SU-DHL-6 (cell line): ENCODE measurements around the gene F3.

Experiments
- H2AFZ ChIP-seq: fragments of 200-600 bp; sonication (generic); 2 replicates; pipeline ENCODE4 v1.6.1; 2014; ENCODE audit warnings: low read depth, mild to moderate bottlenecking, moderate library complexity, mixed read lengths, antibody characterized with exemption, low read length; ENCODE audit not compliant: severe bottlenecking
- H3F3A ChIP-seq: fragments of 200-600 bp; shearing (Covaris generic); 2 replicates; pipeline ENCODE4 v1.6.0; 2016; ENCODE audit warnings: antibody characterized with exemption, mild to moderate bottlenecking; ENCODE audit not compliant: insufficient read depth
- H3K27ac ChIP-seq: fragments of 200-600 bp; sonication (generic); 2 replicates; pipeline ENCODE4 v1.5.1; 2016; ENCODE audit warnings: low read depth, mild to moderate bottlenecking, low read length, moderate library complexity, mixed read lengths
- H3K27me3 ChIP-seq: fragments of 200-600 bp; sonication (generic), shearing (Covaris generic); 2 replicates; pipeline ENCODE4 v1.6.0; 2014; ENCODE audit warnings: mild to moderate bottlenecking, low read length
- H3K36me3 ChIP-seq: fragments of 200-600 bp; sonication (generic); 2 replicates; pipeline ENCODE4 v1.6.1; 2014; ENCODE audit warnings: mild to moderate bottlenecking, low read length, mixed read lengths
- H3K4me2 ChIP-seq: fragments of 300-600, 200-600 bp; shearing (Covaris generic), sonication (generic); 2 replicates; pipeline ENCODE4 v1.6.0; 2014; ENCODE audit warnings: low read length, low read depth, mild to moderate bottlenecking; ENCODE audit not compliant: poor library complexity, severe bottlenecking
- H3K4me3 ChIP-seq: fragments of 200-600 bp; sonication (generic); 2 replicates; pipeline ENCODE4 v1.5.1; 2014; ENCODE audit warnings: antibody characterized with exemption, low read length, mild to moderate bottlenecking, mixed read lengths; ENCODE audit not compliant: insufficient read depth, poor library complexity, severe bottlenecking
- H3K79me2 ChIP-seq: fragments of 200-600 bp; sonication (generic); 2 replicates; pipeline ENCODE4 v1.6.1; 2014; ENCODE audit warnings: mild to moderate bottlenecking, low read length, moderate library complexity; ENCODE audit not compliant: insufficient read depth
- H3K9ac ChIP-seq: fragments of 200-600 bp; sonication (generic); 2 replicates; pipeline ENCODE4 v1.7.0; 2014; ENCODE audit warnings: mild to moderate bottlenecking, low read length
- H3K9me2 ChIP-seq: fragments of 200-600 bp; sonication (generic); replicated peaks from 2 replicates; pipeline ENCODE4 v1.6.1; 2014; ENCODE audit warnings: low read length; ENCODE audit not compliant: insufficient read depth
- H3K9me3 ChIP-seq: fragments of 200-600 bp; sonication (generic); 2 replicates; pipeline ENCODE4 v1.6.1; 2014; ENCODE audit warnings: low read length, mixed read lengths; ENCODE audit not compliant: insufficient read depth
- H4K20me1 ChIP-seq: fragments of 200-600 bp; sonication (generic); 2 replicates; pipeline ENCODE4 v1.6.1; 2014; ENCODE audit warnings: low read depth, mild to moderate bottlenecking, antibody characterized with exemption, low read length, moderate library complexity, mixed read lengths
- EZH2phosphoT487 ChIP-seq: fragments of 200-600 bp; sonication (generic), shearing (Covaris generic); conservative IDR thresholded peaks from 2 replicates; pipeline ENCODE4 v1.6.1; 2018; ENCODE audit warnings: mild to moderate bottlenecking, antibody characterized with exemption, low read length, moderate library complexity, mixed read lengths
- TF ChIP-seq, protein P1 (sequence below): fragments of 200-600 bp; sonication (generic); IDR thresholded peaks from one replicate; pipeline ENCODE4 v1.5.1; 2017; ENCODE audit warnings: antibody characterized with exemption, mild to moderate bottlenecking, low read length, moderate library complexity; ENCODE audit not compliant: insufficient read depth, poor library complexity, severe bottlenecking

Gene F3

DNA sequence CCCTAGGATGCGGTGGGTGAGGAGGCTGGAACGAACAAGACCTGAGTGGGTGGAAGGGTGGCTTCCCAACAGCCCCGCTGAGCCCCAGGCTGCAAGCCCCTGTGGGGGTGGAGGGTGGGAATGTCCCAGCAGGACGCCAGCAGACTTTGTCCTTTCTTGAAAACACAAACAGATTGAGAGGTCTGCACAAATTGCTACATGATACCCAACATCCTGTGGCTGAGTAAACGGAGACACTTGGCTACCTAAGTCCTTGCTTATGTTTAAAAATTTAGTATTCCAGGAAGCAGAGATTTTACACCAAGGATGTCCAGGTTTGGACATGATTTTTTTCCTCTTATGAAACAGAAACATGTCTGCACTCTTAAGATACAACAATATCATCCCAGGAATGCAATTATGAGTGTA lies 11.8 kb upstream of the F3 start:
- no peak for TF ChIP-seq EZH2phosphoT487
- TF ChIP-seq, protein P1, sequence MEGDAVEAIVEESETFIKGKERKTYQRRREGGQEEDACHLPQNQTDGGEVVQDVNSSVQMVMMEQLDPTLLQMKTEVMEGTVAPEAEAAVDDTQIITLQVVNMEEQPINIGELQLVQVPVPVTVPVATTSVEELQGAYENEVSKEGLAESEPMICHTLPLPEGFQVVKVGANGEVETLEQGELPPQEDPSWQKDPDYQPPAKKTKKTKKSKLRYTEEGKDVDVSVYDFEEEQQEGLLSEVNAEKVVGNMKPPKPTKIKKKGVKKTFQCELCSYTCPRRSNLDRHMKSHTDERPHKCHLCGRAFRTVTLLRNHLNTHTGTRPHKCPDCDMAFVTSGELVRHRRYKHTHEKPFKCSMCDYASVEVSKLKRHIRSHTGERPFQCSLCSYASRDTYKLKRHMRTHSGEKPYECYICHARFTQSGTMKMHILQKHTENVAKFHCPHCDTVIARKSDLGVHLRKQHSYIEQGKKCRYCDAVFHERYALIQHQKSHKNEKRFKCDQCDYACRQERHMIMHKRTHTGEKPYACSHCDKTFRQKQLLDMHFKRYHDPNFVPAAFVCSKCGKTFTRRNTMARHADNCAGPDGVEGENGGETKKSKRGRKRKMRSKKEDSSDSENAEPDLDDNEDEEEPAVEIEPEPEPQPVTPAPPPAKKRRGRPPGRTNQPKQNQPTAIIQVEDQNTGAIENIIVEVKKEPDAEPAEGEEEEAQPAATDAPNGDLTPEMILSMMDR = no peak
- Histone ChIP-seq H4K20me1 (no peaks in the 10 kb centered on the region), H2AFZ (no peak overlapping the region), H3K27me3 (no peaks in the 10 kb centered on the region), H3K36me3 (no peaks in the 10 kb centered on the region), H3K9me3 (no peaks in the 10 kb centered on the region), H3K79me2 (no peaks in the 10 kb centered on the region), H3F3A (no peaks in the 10 kb centered on the region), H3K9ac (no peak overlapping the region), H3K4me3 (no peak overlapping the region), H3K4me2 (no peak overlapping the region), H3K9me2 (no peaks in the 10 kb centered on the region), H3K27ac (no peak overlapping the region)

DNA sequence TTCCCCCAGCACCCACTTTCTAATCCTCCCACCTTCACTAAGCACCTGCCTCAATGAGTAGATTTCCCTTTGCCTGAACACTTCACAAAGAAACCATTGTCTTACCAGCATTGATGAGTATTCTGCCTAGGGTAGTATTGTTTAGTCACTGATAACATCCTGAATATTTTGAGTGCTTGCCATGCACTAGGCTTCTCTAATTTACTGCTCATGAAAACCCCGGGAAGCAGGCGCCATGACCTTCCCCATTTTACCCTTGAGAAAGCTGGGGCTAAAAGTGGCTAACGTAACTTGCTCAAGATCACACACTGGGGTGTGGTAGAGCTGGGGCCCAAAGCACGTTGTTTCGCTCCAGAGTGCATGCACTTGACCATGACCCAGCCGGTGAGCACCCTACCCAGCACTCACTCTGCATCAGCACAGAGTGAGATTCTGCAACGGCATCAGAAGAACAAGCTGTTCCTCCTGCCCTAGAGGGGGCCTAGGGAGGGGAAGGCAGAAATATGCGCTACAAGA lies 10.6 kb upstream of the F3 start:
- no peak overlapping the region for H3K9ac ChIP-seq
- no peak overlapping the region for H3K4me3 ChIP-seq
- no peaks in the 10 kb centered on the region for H3K9me2 ChIP-seq
- no peaks in the 10 kb centered on the region for H3K9me3 ChIP-seq
- no peaks in the 10 kb centered on the region for H3K79me2 ChIP-seq
- TF ChIP-seq, protein P1 = no peak
- TF ChIP-seq EZH2phosphoT487 = no peak
- H4K20me1 ChIP-seq = no peaks in the 10 kb centered on the region
- H3K4me2 ChIP-seq = no peak overlapping the region
- no peaks in the 10 kb centered on the region for H3K36me3 ChIP-seq
- no peak overlapping the region for H3K27ac ChIP-seq
- H3K27me3 ChIP-seq = no peaks in the 10 kb centered on the region
- H3F3A ChIP-seq = no peaks in the 10 kb centered on the region
- no peak overlapping the region for H2AFZ ChIP-seq

DNA sequence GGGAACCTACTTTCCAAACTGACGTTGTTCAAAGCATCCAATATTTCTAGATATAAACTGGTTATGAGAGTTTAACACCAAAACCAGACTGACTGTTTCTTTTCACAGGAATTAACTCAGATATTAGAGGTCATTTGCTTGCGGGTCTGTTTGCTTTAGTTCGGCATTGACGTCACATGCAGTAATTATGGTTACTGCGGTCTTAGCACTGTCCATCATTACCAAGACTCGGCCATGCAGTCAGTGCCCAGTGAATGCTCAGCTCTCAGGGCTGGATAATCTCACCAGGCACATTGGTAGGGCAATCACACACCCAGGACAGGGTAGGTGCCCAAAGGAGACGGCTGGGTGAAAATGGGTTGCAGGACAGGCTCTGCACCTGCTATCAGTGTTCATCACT lies 9.9 kb upstream of the F3 start:
- H3K4me3 ChIP-seq = no peak overlapping the region
- H3K79me2 ChIP-seq = no peaks in the 10 kb centered on the region
- no peaks in the 10 kb centered on the region for H3K9me3 ChIP-seq
- no peak overlapping the region for H3K9ac ChIP-seq
- H4K20me1 ChIP-seq = no peaks in the 10 kb centered on the region
- no peak overlapping the region for H2AFZ ChIP-seq
- no peak overlapping the region for H3K4me2 ChIP-seq
- H3F3A ChIP-seq = no peaks in the 10 kb centered on the region
- no peaks in the 10 kb centered on the region for H3K9me2 ChIP-seq
- H3K27me3 ChIP-seq = no peaks in the 10 kb centered on the region
- H3K36me3 ChIP-seq = no peaks in the 10 kb centered on the region
- no peak for TF ChIP-seq EZH2phosphoT487
- no peak overlapping the region for H3K27ac ChIP-seq

DNA sequence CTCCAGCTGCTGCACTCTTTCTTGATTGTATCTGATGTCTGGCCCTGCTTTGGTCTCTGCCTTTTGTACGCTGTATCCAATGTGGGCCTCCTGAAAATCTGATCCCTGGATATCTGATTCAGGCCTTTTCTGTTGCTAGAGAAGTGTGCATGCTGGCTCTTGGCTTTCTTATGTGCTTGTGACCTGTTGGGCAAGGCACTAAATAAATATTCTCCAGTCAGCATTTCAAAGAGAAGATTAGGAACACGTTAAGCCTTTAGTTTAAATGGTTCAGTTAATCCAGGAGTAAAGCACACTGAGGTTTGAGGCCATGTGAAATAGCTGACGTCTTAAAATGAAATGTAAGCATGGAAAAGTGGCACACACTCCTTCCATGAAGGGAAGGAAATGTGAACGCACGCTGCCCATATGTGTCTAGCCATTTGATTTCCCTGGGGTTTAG lies 9.3 kb upstream of the F3 start:
- Histone ChIP-seq H3K79me2 (no peaks in the 10 kb centered on the region), H3K4me2 (no peak overlapping the region), H3K27me3 (no peaks in the 10 kb centered on the region), H4K20me1 (no peaks in the 10 kb centered on the region), H3K9me2 (no peaks in the 10 kb centered on the region), H3K27ac (no peak overlapping the region), H3K9me3 (no peaks in the 10 kb centered on the region), H3F3A (no peaks in the 10 kb centered on the region), H3K9ac (no peak overlapping the region), H2AFZ (no peak overlapping the region), H3K4me3 (no peak overlapping the region), H3K36me3 (no peaks in the 10 kb centered on the region)
- TF ChIP-seq, protein P1 = no peak
- TF ChIP-seq EZH2phosphoT487 = no peak
